HG03039 (cell line): ENCODE measurements around the gene FOCAD.

Experiments
- ATAC-seq: cut with Tn5 transposase; IDR thresholded peaks from one replicate; pipeline ENCODE4 v1.9.1; 2021; ENCODE audit warnings: mild to moderate bottlenecking, moderate library complexity; ENCODE audit not compliant: unreplicated experiment

The FOCAD gene

GRCh38 chr9:20728493-20729220 is 44.6 kb downstream of the FOCAD start:
- ATAC-seq = no peak

GRCh38 chr9:20729523-20729922 is 45.5 kb downstream of the FOCAD start:
- ATAC-seq = no peak

- no peak for ATAC-seq
These were observed 48.1 kb downstream of the FOCAD start for GRCh38 chr9:20732118-20732517.

GRCh38 chr9:20734275-20734674 is 50.2 kb downstream of the FOCAD start:
- no peak for ATAC-seq

GRCh38 chr9:20740304-20740703 is 56.2 kb downstream of the FOCAD start:
- no peak for ATAC-seq

GRCh38 chr9:20740929-20741582 is 57.0 kb downstream of the FOCAD start:
- no peak for ATAC-seq

- no peak for ATAC-seq
These were observed 58.8 kb downstream of the FOCAD start for GRCh38 chr9:20742833-20743232.

GRCh38 chr9:20744036-20744630 is 60.1 kb downstream of the FOCAD start:
- no peak for ATAC-seq

GRCh38 chr9:20746967-20747366 is 62.9 kb downstream of the FOCAD start:
- no peak for ATAC-seq

- no peak for ATAC-seq
These were observed 65.6 kb downstream of the FOCAD start for GRCh38 chr9:20749496-20750198.

- no peak for ATAC-seq
These were observed 69.7 kb downstream of the FOCAD start for GRCh38 chr9:20753761-20754160.

GRCh38 chr9:20754556-20754955 is 70.5 kb downstream of the FOCAD start:
- ATAC-seq = no peak

GRCh38 chr9:20760246-20760891 is 76.3 kb downstream of the FOCAD start:
- ATAC-seq = no peak

GRCh38 chr9:20770947-20771346 is 86.9 kb downstream of the FOCAD start:
- no peak for ATAC-seq

- no peak for ATAC-seq
These were observed 87.7 kb downstream of the FOCAD start for GRCh38 chr9:20771729-20772128.

GRCh38 chr9:20775683-20776082 is 91.6 kb downstream of the FOCAD start:
- no peak for ATAC-seq

- ATAC-seq = no peak
These were observed 97.0 kb downstream of the FOCAD start for GRCh38 chr9:20781092-20781491.

GRCh38 chr9:20782289-20782688 is 98.2 kb downstream of the FOCAD start:
- no peak for ATAC-seq

GRCh38 chr9:20783057-20784038 is 99.3 kb downstream of the FOCAD start:
- ATAC-seq = no peak

- no peak for ATAC-seq
These were observed 100.1 kb downstream of the FOCAD start for GRCh38 chr9:20784196-20784595.
